Panc1 (cell line): Measurements from ENCODE around the gene HTT. TPM values are rescaled to one million over a fixed set of nuclear protein-coding genes. Genes with fewer than 3 reads are reported as not detected.

ENCODE experiments used
- ATAC-seq: fragments of 200-7000 bp; cut with Tn5 transposase; 2 replicates; pipeline ENCODE4 v1.9.1; 2020; ENCODE audit warnings: mild to moderate bottlenecking, moderate library complexity
- BruUV-seq: library from RNA; stranded (reverse); fragments of 400-500 nt; replicated peaks from 2 replicates; lab custom pipeline; 2021; lab: Mats Ljungman, UMichigan
- CTCF ChIA-PET: fragments of 300-600 bp; sonication (Branson Sonifier 250); formaldehyde crosslinking; loops from one replicate; lab custom pipeline; 2022; ENCODE audit warnings: antibody characterized with exemption; lab: Charles Lee
- POLR2A ChIA-PET: fragments of 300-600 bp; sonication (Branson Sonifier 250); formaldehyde crosslinking; loops from one replicate; lab custom pipeline; 2022; ENCODE audit warnings: antibody characterized with exemption; lab: Charles Lee
- DNase-seq: peaks from one replicate; pipeline ENCODE4 v3.0.0-alpha.2; 2010; ENCODE audit warnings: low read depth, low spot score
- H3K27ac ChIP-seq: 2 replicates; pipeline ENCODE4 v1.5.1; 2011; ENCODE audit warnings: mild to moderate bottlenecking, low read length, inconsistent platforms
- H3K27me3 ChIP-seq: fragments of 200-500 bp; sonication (Bioruptor generic); 2 replicates; pipeline ENCODE4 v1.6.0; 2014; ENCODE audit warnings: low read length, inconsistent platforms; ENCODE audit not compliant: control insufficient read depth, insufficient read depth
- H3K36me3 ChIP-seq: fragments of 200-500 bp; sonication (Bioruptor generic); 2 replicates; pipeline ENCODE4 v1.5.1; 2014; ENCODE audit warnings: inconsistent platforms, mild to moderate bottlenecking, low read length, moderate library complexity; ENCODE audit not compliant: control insufficient read depth, insufficient read depth
- H3K4me1 ChIP-seq: 2 replicates; pipeline ENCODE4 v1.5.1; 2011; ENCODE audit warnings: inconsistent platforms, mild to moderate bottlenecking, low read length, moderate library complexity; ENCODE audit not compliant: control insufficient read depth, insufficient read depth
- H3K4me3 ChIP-seq, 2 experiments: 2 replicates each; pipeline ENCODE4 v1.5.1; 2011 to 2012; ENCODE audit warnings: low read depth in 2 of 2, low read length in 2 of 2, mild to moderate bottlenecking in 2 of 2, inconsistent platforms in 1 of 2, moderate library complexity in 1 of 2
- H3K9me3 ChIP-seq: fragments of 200-500 bp; sonication (Bioruptor generic); 2 replicates; pipeline ENCODE4 v1.5.1; 2014; ENCODE audit warnings: low read depth, mild to moderate bottlenecking, inconsistent platforms, low read length, moderate library complexity; ENCODE audit not compliant: control insufficient read depth, insufficient read depth
- POLR2AphosphoS5 ChIP-seq: IDR thresholded peaks from 2 replicates; pipeline ENCODE4 v1.6.1; 2012; ENCODE audit warnings: mild to moderate bottlenecking, low read depth, low read length, moderate library complexity
- REST ChIP-seq, 2 experiments: IDR thresholded peaks; 2 replicates each; pipeline ENCODE4 v1.6.1; 2011 to 2012; ENCODE audit warnings: low read depth in 2 of 2, control low read depth in 1 of 2, low read length in 1 of 2, mild to moderate bottlenecking in 1 of 2, moderate library complexity in 1 of 2; ENCODE audit not compliant: insufficient read depth in 1 of 2
- SIN3A ChIP-seq: IDR thresholded peaks from 2 replicates; pipeline ENCODE4 v1.6.1; 2012; ENCODE audit warnings: low read depth, mild to moderate bottlenecking, low read length, moderate library complexity, borderline replicate concordance; ENCODE audit not compliant: insufficient read depth
- TCF7L2 ChIP-seq: IDR thresholded peaks from 2 replicates; pipeline ENCODE4 v1.6.1; 2011; ENCODE audit warnings: mild to moderate bottlenecking, low read depth, low read length, inconsistent platforms
- in situ Hi-C: cut with HindIII; loops from 2 replicates; pipeline ENCODE4 v1.10.0; 2016; ENCODE audit warnings: low sequenced_read_pairs, low pct_unique_long_range_greater_than_20kb
- intact Hi-C: fragments of 100-400 bp; cut with micrococcal nuclease; formaldehyde crosslinking; loops from one replicate; pipeline ENCODE4 v1.10.0; 2022; ENCODE audit not compliant: unreplicated experiment
- total RNA-seq: library from RNA; stranded (reverse); gene quantifications from one replicate; pipeline ENCODE4 v1.2.1, GENCODE V29; 2021; ENCODE audit not compliant: unreplicated experiment
- TF ChIP-seq, protein P1 (sequence below): fragments of 450-650 bp; IDR thresholded peaks from 2 replicates; pipeline ENCODE4 v1.5.1; 2017; ENCODE audit warnings: mild to moderate bottlenecking

Gene HTT
- total RNA-seq, 1 experiment from 2014 or later, result 24.7 TPM

GRCh38 chr4:3263876-3264193 lies 189.4 kb downstream of the HTT start:
- ChIA-PET POLR2A (no interaction called here), CTCF (no interaction called here)
- H3K27me3 ChIP-seq, result no peaks in the 10 kb centered on the region
- no TSS peak for BruUV-seq
- no peaks in the 10 kb centered on the region for H3K9me3 ChIP-seq
- TF ChIP-seq TCF7L2 (no peak), POLR2AphosphoS5 (no peak), SIN3A (no peak)
- TF ChIP-seq, protein P1, sequence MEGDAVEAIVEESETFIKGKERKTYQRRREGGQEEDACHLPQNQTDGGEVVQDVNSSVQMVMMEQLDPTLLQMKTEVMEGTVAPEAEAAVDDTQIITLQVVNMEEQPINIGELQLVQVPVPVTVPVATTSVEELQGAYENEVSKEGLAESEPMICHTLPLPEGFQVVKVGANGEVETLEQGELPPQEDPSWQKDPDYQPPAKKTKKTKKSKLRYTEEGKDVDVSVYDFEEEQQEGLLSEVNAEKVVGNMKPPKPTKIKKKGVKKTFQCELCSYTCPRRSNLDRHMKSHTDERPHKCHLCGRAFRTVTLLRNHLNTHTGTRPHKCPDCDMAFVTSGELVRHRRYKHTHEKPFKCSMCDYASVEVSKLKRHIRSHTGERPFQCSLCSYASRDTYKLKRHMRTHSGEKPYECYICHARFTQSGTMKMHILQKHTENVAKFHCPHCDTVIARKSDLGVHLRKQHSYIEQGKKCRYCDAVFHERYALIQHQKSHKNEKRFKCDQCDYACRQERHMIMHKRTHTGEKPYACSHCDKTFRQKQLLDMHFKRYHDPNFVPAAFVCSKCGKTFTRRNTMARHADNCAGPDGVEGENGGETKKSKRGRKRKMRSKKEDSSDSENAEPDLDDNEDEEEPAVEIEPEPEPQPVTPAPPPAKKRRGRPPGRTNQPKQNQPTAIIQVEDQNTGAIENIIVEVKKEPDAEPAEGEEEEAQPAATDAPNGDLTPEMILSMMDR, result no peak
- H3K4me3 ChIP-seq, result no peak overlapping the region
- no peaks in the 10 kb centered on the region for H3K36me3 ChIP-seq
- DNase-seq, result no peak
- in situ Hi-C loops, result no loop called here
- intact Hi-C loops, result no loop called here
- H3K27ac ChIP-seq, result no peak overlapping the region
- no peaks in the 10 kb centered on the region for H3K4me1 ChIP-seq
- ATAC-seq, result no peak

DNA sequence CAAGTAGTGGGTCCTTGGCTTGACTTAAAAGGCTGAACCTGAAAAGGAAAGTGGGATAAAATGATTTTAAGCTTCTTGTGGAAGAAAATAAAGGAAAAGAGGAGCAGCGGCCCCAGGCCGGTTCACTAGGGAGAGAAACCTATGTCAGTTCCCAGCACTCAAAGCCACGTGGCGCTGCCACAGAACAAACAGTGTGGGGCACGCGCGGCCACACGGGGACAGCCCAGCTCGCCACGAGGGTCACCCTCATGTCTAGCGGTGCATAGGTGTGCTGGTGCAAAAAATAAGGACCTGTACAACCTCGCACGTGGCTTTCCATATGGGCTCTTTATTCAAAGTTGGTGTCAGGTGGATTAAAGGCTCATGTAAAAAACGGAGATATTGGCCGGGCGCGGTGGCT lies 191.6 kb downstream of the HTT start:
- Histone ChIP-seq H3K27me3 (no peaks in the 10 kb centered on the region), H3K36me3 (no peaks in the 10 kb centered on the region), H3K9me3 (no peaks in the 10 kb centered on the region), H3K27ac (no peak overlapping the region), H3K4me3 (no peak overlapping the region), H3K4me1 (no peaks in the 10 kb centered on the region)
- DNase-seq, result no peak
- BruUV-seq, result no TSS peak
- ChIA-PET POLR2A (no interaction called here), CTCF (no interaction called here)
- no peak for ATAC-seq
- TF ChIP-seq SIN3A (no peak), TCF7L2 (no peak), POLR2AphosphoS5 (no peak), REST (IDR thresholded peaks at IDR 0.05; ENCODE audit: insufficient read depth in 1 of 2, low read depth in 2 of 2, low read length in 1 of 2) (no peak)
- TF ChIP-seq, protein P1, result no peak
- in situ Hi-C loops, result no loop called here
- intact Hi-C loops, result no loop called here
